HG03175 (cell line): Measurements from ENCODE around the gene EEF2KMT.
"Not testable (repeated sequence)": the region's sequence is repeated elsewhere in the genome, so short reads cannot be mapped to it uniquely, and the experiment has no call there.

Experiments used
- ATAC-seq: cut with Tn5 transposase; IDR thresholded peaks from one replicate; pipeline ENCODE4 v1.9.1; 2021; ENCODE audit warnings: mild to moderate bottlenecking, moderate library complexity; ENCODE audit not compliant: unreplicated experiment

The EEF2KMT gene

GRCh38 chr16:5071681-5072333, 25.8 kb downstream of the EEF2KMT start, which contains the start of gene ALG1:
Gene ALG1, plus strand, starts transcription at chr16:5071843. Its CDS starts 7 bp downstream, at chr16:5071850.
- peak; percentile 87 for ATAC-seq

- no peak for ATAC-seq
Observed at GRCh38 chr16:5071341-5071680, 26.3 kb downstream of the EEF2KMT start.

GRCh38 chr16:5070431-5071186, 27.0 kb downstream of the EEF2KMT start:
- no peak for ATAC-seq

- ATAC-seq, result no peak
Observed at GRCh38 chr16:5069854-5070253, 27.7 kb downstream of the EEF2KMT start.

- no peak for ATAC-seq
Observed at GRCh38 chr16:5069048-5069447, 28.5 kb downstream of the EEF2KMT start.

- ATAC-seq, result no peak
Observed at GRCh38 chr16:5066511-5066910, 31.1 kb downstream of the EEF2KMT start.

- no peak for ATAC-seq
Observed at GRCh38 chr16:5065813-5066212, 31.8 kb downstream of the EEF2KMT start, which contains the start of gene C16orf89. Gene C16orf89, minus strand, starts transcription at chr16:5065956. Its CDS starts 48 bp downstream, at chr16:5065908.

- ATAC-seq, result no peak
Observed at GRCh38 chr16:5065326-5065725, 32.3 kb downstream of the EEF2KMT start.

GRCh38 chr16:5064915-5065314, 32.7 kb downstream of the EEF2KMT start:
- no peak for ATAC-seq

- ATAC-seq, result no peak
Observed at GRCh38 chr16:5062790-5063765, 34.5 kb downstream of the EEF2KMT start.

- ATAC-seq, result no peak
Observed at GRCh38 chr16:5062051-5062450, 35.5 kb downstream of the EEF2KMT start.

- ATAC-seq, result no peak
Observed at GRCh38 chr16:5060073-5060641, 37.4 kb downstream of the EEF2KMT start.

GRCh38 chr16:5059386-5060072, 38.1 kb downstream of the EEF2KMT start:
- no peak for ATAC-seq

- ATAC-seq, result no peak
Observed at GRCh38 chr16:5058476-5058875, 39.1 kb downstream of the EEF2KMT start.

- no peak for ATAC-seq
Observed at GRCh38 chr16:5056352-5056751, 41.2 kb downstream of the EEF2KMT start.

GRCh38 chr16:5054876-5055865, 42.4 kb downstream of the EEF2KMT start:
- ATAC-seq, result no peak

- ATAC-seq, result no peak
Observed at GRCh38 chr16:5046914-5047313, 50.7 kb downstream of the EEF2KMT start.

- no peak for ATAC-seq
Observed at GRCh38 chr16:5045499-5046115, 52.0 kb downstream of the EEF2KMT start.

- not testable (repeated sequence) for ATAC-seq
Observed at GRCh38 chr16:5044581-5044980, 53.0 kb downstream of the EEF2KMT start.
